Measurements from ENCODE around the gene TAF8. TPM values are rescaled to one million over a fixed set of nuclear protein-coding genes. Genes with fewer than 3 reads are reported as not detected.

Gene TAF8
- total RNA-seq, 4 donors from 2014 or later = 15.3 to 36.2 (median 21.8) TPM

- peak; percentile 92 for DNase-seq
- H3K27ac ChIP-seq = peak overlapping the region; percentile 87 to 94 (median 92)
- peak overlapping the region in 1 of 4 donors; percentile 18 for H3K4me3 ChIP-seq
- TF ChIP-seq POLR2A (IDR thresholded peaks at IDR 0.05) = no peak
- TF ChIP-seq CTCF (IDR thresholded peaks at IDR 0.05) = peak; percentile 93 to 99 (median 97)
- peak in 2 of 3 donors; percentile 39 to 55 for TF ChIP-seq POLR2AphosphoS5 (IDR thresholded peaks at IDR 0.05)
- TF ChIP-seq EP300 (IDR thresholded peaks at IDR 0.05; ENCODE audit: low read depth) = no peak
- WGBS, 2 donors (ENCODE audit: low coverage in 1 of 2) = 33% methylated on average over 20 of the region's 21 CpGs; no CpG with 5 or more reads in 1 of the 2 donors
- intact Hi-C loops (cut with DNase I; ENCODE audit: low total_unique reads) = loop anchor here (2.0 to 5.0 kb wide), 2 partner anchors 107 to 197 kb away; no protein-coding TSS in a partner anchor
- in situ Hi-C loops (cut with MboI; ENCODE audit: low pct_ligation_motif_present in 1 of 4, low pct_unique_long_range_greater_than_20kb in 1 of 4, low sequenced_read_pairs in 3 of 4) = loop anchor here (5.0 to 25.0 kb wide), 6 partner anchors 99 to 259 kb away; partner anchors contain the start of genes TOMM6 (in 2 of the 4), CCND3 (in 1 of the 4) and PRICKLE4 (in 1 of the 4)
- H3K36me3 ChIP-seq = no peaks in the 10 kb centered on the region
- H3K9me3 ChIP-seq = no peaks in the 10 kb centered on the region
- peaks cover 25 to 67% (median 60%) of the 10 kb centered on the region in 4 donors for H3K4me1 ChIP-seq
- no peaks in the 10 kb centered on the region for H3K27me3 ChIP-seq
Measured at GRCh38 chr6:42043787-42044475, 6.4 kb upstream of the TAF8 start.

GRCh38 chr6:42045538-42046460 is 4.5 kb upstream of the TAF8 start:
- Histone ChIP-seq H3K36me3 (no peaks in the 10 kb centered on the region), H3K27ac (peak overlapping the region; percentile 87 to 94 (median 92)), H3K9me3 (no peaks in the 10 kb centered on the region), H3K4me3 (peak overlapping the region in 3 of 4 donors; percentile 6 to 70 (median 10)), H3K4me1 (peaks cover 25 to 79% (median 61%) of the 10 kb centered on the region in 4 donors), H3K27me3 (no peaks in the 10 kb centered on the region)
- TF ChIP-seq POLR2A (IDR thresholded peaks at IDR 0.05) = peak; percentile 64
- peak; percentile 89 for TF ChIP-seq EP300 (IDR thresholded peaks at IDR 0.05; ENCODE audit: low read depth)
- peak; percentile 80 to 88 (median 87) for TF ChIP-seq POLR2AphosphoS5 (IDR thresholded peaks at IDR 0.05)
- no peak for TF ChIP-seq CTCF (IDR thresholded peaks at IDR 0.05)
- DNase-seq = peak; percentile 96
- in situ Hi-C loops (cut with MboI; ENCODE audit: low pct_ligation_motif_present in 1 of 4, low pct_unique_long_range_greater_than_20kb in 1 of 4, low sequenced_read_pairs in 3 of 4) = loop anchor here (5.0 to 25.0 kb wide), 5 partner anchors 101 to 263 kb away; partner anchors contain the start of genes PRICKLE4 (in 2 of the 4), CCND3 (in 1 of the 4) and TOMM6 (in 1 of the 4)
- intact Hi-C loops (cut with DNase I; ENCODE audit: low total_unique reads) = loop anchor here (2.0 to 5.0 kb wide), 2 partner anchors 199 to 263 kb away; partner anchors contain the start of gene PRICKLE4
- WGBS, 2 donors (ENCODE audit: low coverage in 1 of 2) = 8 to 14% methylated on average over 4 to 14 of the region's 14 CpGs

- no peaks in the 10 kb centered on the region for H3K9me3 ChIP-seq
- 51 to 63% methylated on average over 8 to 12 of the region's 12 CpGs for WGBS, 2 donors (ENCODE audit: low coverage in 1 of 2)
- no peaks in the 10 kb centered on the region for H3K27me3 ChIP-seq
- TF ChIP-seq EP300 (IDR thresholded peaks at IDR 0.05; ENCODE audit: low read depth) (no peak), CTCF (IDR thresholded peaks at IDR 0.05) (no peak), POLR2AphosphoS5 (IDR thresholded peaks at IDR 0.05) (no peak), POLR2A (IDR thresholded peaks at IDR 0.05) (no peak)
- H3K36me3 ChIP-seq = no peaks in the 10 kb centered on the region
- H3K27ac ChIP-seq = peak overlapping the region; percentile 87 to 94 (median 92)
- intact Hi-C loops (cut with DNase I; ENCODE audit: low total_unique reads) (loop anchor here (5.0 kb wide), 1 partner anchor 264 kb away; the partner anchor contains the start of gene PRICKLE4), in situ Hi-C loops (cut with MboI; ENCODE audit: low pct_ligation_motif_present in 1 of 4, low pct_unique_long_range_greater_than_20kb in 1 of 4, low sequenced_read_pairs in 3 of 4) (loop anchor here (5.0 to 25.0 kb wide), 5 partner anchors 102 to 264 kb away; partner anchors contain the start of genes PRICKLE4 (in 2 of the 4), CCND3 (in 1 of the 4) and TOMM6 (in 1 of the 4))
- H3K4me3 ChIP-seq = peak overlapping the region in 3 of 4 donors; percentile 6 to 78 (median 70)
- H3K4me1 ChIP-seq = peaks cover 19 to 79% (median 60%) of the 10 kb centered on the region in 4 donors
- DNase-seq = no peak
Measured at GRCh38 chr6:42046464-42047212, 3.7 kb upstream of the TAF8 start.
